ENCODE results near the gene BMP6.

DNA sequence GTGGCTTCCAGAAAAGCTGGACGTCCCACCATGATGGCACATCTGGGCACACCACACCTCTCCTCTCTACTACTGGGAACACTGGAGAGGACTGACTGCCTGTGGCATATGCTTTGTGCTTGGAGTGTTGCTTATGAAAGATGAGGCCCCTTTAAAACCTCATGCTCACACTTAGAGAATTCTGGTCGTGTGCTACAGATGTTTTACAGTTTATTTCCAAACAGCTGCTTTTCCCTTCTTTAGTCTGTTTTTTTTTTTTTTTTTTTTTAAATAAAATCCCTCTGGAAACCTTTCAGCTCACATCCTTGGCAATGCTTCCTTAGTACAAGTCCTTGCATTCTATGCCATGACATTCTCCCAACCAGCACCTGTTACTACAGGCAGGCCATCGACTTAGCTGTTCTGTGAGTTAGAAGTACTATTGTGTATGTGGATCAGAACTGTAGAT lies 60.3 kb downstream of the BMP6 start:
- TF ChIP-seq, protein P1, sequence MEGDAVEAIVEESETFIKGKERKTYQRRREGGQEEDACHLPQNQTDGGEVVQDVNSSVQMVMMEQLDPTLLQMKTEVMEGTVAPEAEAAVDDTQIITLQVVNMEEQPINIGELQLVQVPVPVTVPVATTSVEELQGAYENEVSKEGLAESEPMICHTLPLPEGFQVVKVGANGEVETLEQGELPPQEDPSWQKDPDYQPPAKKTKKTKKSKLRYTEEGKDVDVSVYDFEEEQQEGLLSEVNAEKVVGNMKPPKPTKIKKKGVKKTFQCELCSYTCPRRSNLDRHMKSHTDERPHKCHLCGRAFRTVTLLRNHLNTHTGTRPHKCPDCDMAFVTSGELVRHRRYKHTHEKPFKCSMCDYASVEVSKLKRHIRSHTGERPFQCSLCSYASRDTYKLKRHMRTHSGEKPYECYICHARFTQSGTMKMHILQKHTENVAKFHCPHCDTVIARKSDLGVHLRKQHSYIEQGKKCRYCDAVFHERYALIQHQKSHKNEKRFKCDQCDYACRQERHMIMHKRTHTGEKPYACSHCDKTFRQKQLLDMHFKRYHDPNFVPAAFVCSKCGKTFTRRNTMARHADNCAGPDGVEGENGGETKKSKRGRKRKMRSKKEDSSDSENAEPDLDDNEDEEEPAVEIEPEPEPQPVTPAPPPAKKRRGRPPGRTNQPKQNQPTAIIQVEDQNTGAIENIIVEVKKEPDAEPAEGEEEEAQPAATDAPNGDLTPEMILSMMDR (conservative IDR thresholded peaks at IDR 0.05) = no peak
- TF ChIP-seq EZH2 (IDR thresholded peaks at IDR 0.05; ENCODE audit: low read depth) = no peak
